OCI-LY1 (cell line): Measurements from ENCODE around the gene MIER1.
A peak's percentile ranks its signal among the peaks of the same experiment; 100 is the strongest.

Experiments
- H2AFZ ChIP-seq: fragments of 200-600 bp; sonication (generic), shearing (Covaris generic); 2 replicates; pipeline ENCODE4 v1.6.0; 2014; ENCODE audit warnings: antibody characterized with exemption, mild to moderate bottlenecking, low read length
- H3F3A ChIP-seq: fragments of 200-600 bp; sonication (generic), shearing (Covaris generic); 2 replicates; pipeline ENCODE4 v1.6.0; 2014; ENCODE audit warnings: mild to moderate bottlenecking, antibody characterized with exemption, low read length, moderate library complexity; ENCODE audit not compliant: insufficient read depth
- H3K27ac ChIP-seq: fragments of 200-600 bp; sonication (generic); 2 replicates; pipeline ENCODE4 v1.5.1; 2014; ENCODE audit warnings: low read length, mixed run types, mild to moderate bottlenecking, low read depth; ENCODE audit not compliant: poor library complexity, severe bottlenecking
- H3K27me3 ChIP-seq: fragments of 200-600 bp; sonication (generic); 2 replicates; pipeline ENCODE4 v1.6.0; 2014; ENCODE audit warnings: antibody characterized with exemption, mild to moderate bottlenecking, low read length, moderate library complexity; ENCODE audit not compliant: insufficient read depth
- H3K36me3 ChIP-seq: fragments of 200-600 bp; sonication (generic); 2 replicates; pipeline ENCODE4 v1.6.1; 2014; ENCODE audit warnings: mild to moderate bottlenecking, antibody characterized with exemption, low read length, moderate library complexity, mixed read lengths; ENCODE audit not compliant: insufficient read depth
- H3K4me1 ChIP-seq: fragments of 200-600 bp; sonication (generic); 2 replicates; pipeline ENCODE4 v1.5.1; 2014; ENCODE audit warnings: mild to moderate bottlenecking, low read length, moderate library complexity; ENCODE audit not compliant: insufficient read depth, severe bottlenecking
- H3K4me2 ChIP-seq: fragments of 200-600 bp; sonication (generic), shearing (Covaris generic); 2 replicates; pipeline ENCODE4 v1.6.1; 2014; ENCODE audit warnings: low read length
- H3K4me3 ChIP-seq: fragments of 200-600 bp; sonication (generic); 2 replicates; pipeline ENCODE4 v1.5.1; 2014; ENCODE audit warnings: low read length, low read depth, mild to moderate bottlenecking, mixed read lengths; ENCODE audit not compliant: poor library complexity, severe bottlenecking
- H3K79me2 ChIP-seq: fragments of 200-600 bp; shearing (Covaris generic); 2 replicates; pipeline ENCODE4 v1.6.1; 2016; ENCODE audit warnings: mixed run types, low read length, mixed read lengths; ENCODE audit not compliant: insufficient read depth
- H3K9ac ChIP-seq: fragments of 200-600 bp; sonication (generic), shearing (Covaris generic); 2 replicates; pipeline ENCODE4 v1.6.1; 2014; ENCODE audit warnings: mild to moderate bottlenecking, low read length, mixed read lengths
- H3K9me2 ChIP-seq: fragments of 200-600 bp; sonication (generic), shearing (Covaris generic); 2 replicates; pipeline ENCODE4 v1.6.1; 2014; ENCODE audit warnings: low read depth, mild to moderate bottlenecking, low read length, mixed read lengths
- H3K9me3 ChIP-seq: fragments of 200-600 bp; shearing (Covaris generic); 2 replicates; pipeline ENCODE4 v1.6.1; 2014; ENCODE audit warnings: low read length, mixed read lengths
- H4K20me1 ChIP-seq: fragments of 200-600 bp; sonication (generic), shearing (Covaris generic); 2 replicates; pipeline ENCODE4 v1.6.0; 2016; ENCODE audit warnings: mild to moderate bottlenecking, low read length; ENCODE audit not compliant: insufficient read depth
- CTCF ChIP-seq: fragments of 200-600 bp; sonication (generic), shearing (Covaris generic); IDR thresholded peaks from 2 replicates; pipeline ENCODE4 v1.5.1; 2017; ENCODE audit warnings: mild to moderate bottlenecking, antibody characterized with exemption, low read length, moderate library complexity, mixed read lengths
- EZH2 ChIP-seq: fragments of 200-600 bp; sonication (generic), shearing (Covaris generic); IDR thresholded peaks from 2 replicates; pipeline ENCODE4 v1.8.0; 2017; ENCODE audit warnings: borderline replicate concordance, mixed run types, mild to moderate bottlenecking, antibody characterized with exemption, low read length, moderate library complexity, mixed read lengths

Gene MIER1

GRCh38 chr1:66993076-66993475 is 68.3 kb downstream of the MIER1 start:
- Histone ChIP-seq H3F3A (no peaks in the 10 kb centered on the region), H3K9me3 (no peaks in the 10 kb centered on the region), H3K36me3 (peaks cover 19% of the 10 kb centered on the region), H4K20me1 (no peaks in the 10 kb centered on the region), H3K27me3 (no peaks in the 10 kb centered on the region), H3K4me3 (no peak overlapping the region), H3K4me2 (no peak overlapping the region), H3K4me1 (peaks cover 18% of the 10 kb centered on the region), H3K9me2 (no peaks in the 10 kb centered on the region), H3K27ac (no peak overlapping the region), H3K9ac (no peak overlapping the region), H3K79me2 (no peaks in the 10 kb centered on the region), H2AFZ (no peak overlapping the region)
- no peak for TF ChIP-seq CTCF
- no peak for TF ChIP-seq EZH2

- Histone ChIP-seq H3K79me2 (no peaks in the 10 kb centered on the region), H3F3A (no peaks in the 10 kb centered on the region), H3K27me3 (no peaks in the 10 kb centered on the region), H3K4me2 (peak overlapping the region; percentile 49; the same call in 1 of the 2 replicates), H3K27ac (peak overlapping the region; percentile 44), H3K36me3 (peaks cover 9% of the 10 kb centered on the region; the same call in 1 of the 2 replicates), H3K9ac (no peak overlapping the region), H4K20me1 (no peaks in the 10 kb centered on the region), H3K4me3 (no peak overlapping the region), H3K4me1 (peaks cover 18% of the 10 kb centered on the region), H2AFZ (no peak overlapping the region; the same call in 1 of the 2 replicates), H3K9me2 (no peaks in the 10 kb centered on the region), H3K9me3 (no peaks in the 10 kb centered on the region)
- TF ChIP-seq CTCF (peak; percentile 96), EZH2 (no peak)
Observed at GRCh38 chr1:66996018-66996682, 71.4 kb downstream of the MIER1 start.

GRCh38 chr1:66998972-66999371 is 74.2 kb downstream of the MIER1 start:
- Histone ChIP-seq H3K27me3 (no peaks in the 10 kb centered on the region), H3K9ac (no peak overlapping the region), H3K4me3 (no peak overlapping the region), H4K20me1 (no peaks in the 10 kb centered on the region), H3K27ac (no peak overlapping the region), H3K79me2 (no peaks in the 10 kb centered on the region), H3K9me2 (no peaks in the 10 kb centered on the region), H3K4me1 (peaks cover 28% of the 10 kb centered on the region), H3K4me2 (no peak overlapping the region), H3K36me3 (peaks cover 30% of the 10 kb centered on the region; the same call in 1 of the 2 replicates), H3K9me3 (no peaks in the 10 kb centered on the region), H3F3A (no peaks in the 10 kb centered on the region), H2AFZ (no peak overlapping the region)
- no peak for TF ChIP-seq EZH2
- no peak for TF ChIP-seq CTCF
